Activated CD4-positive, CD25-positive, alpha-beta regulatory T cell treated with anti-CD3 and anti-CD28 coated beads, Interleukin-2, amount 50 U/mL, for 16 hours (primary cell): ENCODE results near the gene RBM17.
A peak's percentile ranks its signal among the peaks of the same experiment; 100 is the strongest.
"Not testable (repeated sequence)": the region's sequence is repeated elsewhere in the genome, so short reads cannot be mapped to it uniquely, and the experiment has no call there.

Source experiments
- DNase-seq: peaks from one replicate; pipeline ENCODE4 v3.0.0-alpha.2; 2020; ENCODE audit warnings: low read depth, low spot score

Gene RBM17

GRCh38 chr10:6151087-6151977, 62.5 kb downstream of the RBM17 start:
- DNase-seq, result no peak

GRCh38 chr10:6153845-6154244, 65.0 kb downstream of the RBM17 start:
- DNase-seq, result no peak

- no peak for DNase-seq
Measured at GRCh38 chr10:6154566-6154965, 65.7 kb downstream of the RBM17 start.

GRCh38 chr10:6158276-6158675, 69.4 kb downstream of the RBM17 start:
- no peak for DNase-seq

- DNase-seq, result no peak
Measured at GRCh38 chr10:6161921-6162320, 73.1 kb downstream of the RBM17 start.

- DNase-seq, result no peak
Measured at GRCh38 chr10:6162589-6163356, 73.9 kb downstream of the RBM17 start.

- peak; percentile 81 for DNase-seq
Measured at GRCh38 chr10:6163364-6164270, 74.8 kb downstream of the RBM17 start.

- DNase-seq, result no peak
Measured at GRCh38 chr10:6164271-6165095, 75.6 kb downstream of the RBM17 start.

GRCh38 chr10:6165221-6165725, 76.4 kb downstream of the RBM17 start:
- DNase-seq, result no peak

- not testable (repeated sequence) for DNase-seq
Measured at GRCh38 chr10:6165933-6166332, 77.1 kb downstream of the RBM17 start.
